Activated naive CD4-positive, alpha-beta T cell treated with Interleukin-2 at 50 U/mL for 16 hours (primary cell): ENCODE measurements around the gene ARSG.
A peak's percentile ranks its signal among the peaks of the same experiment; 100 is the strongest.

Experiments
- DNase-seq: peaks from one replicate; pipeline ENCODE4 v3.0.0-alpha.2; 2020

ARSG gene

DNA sequence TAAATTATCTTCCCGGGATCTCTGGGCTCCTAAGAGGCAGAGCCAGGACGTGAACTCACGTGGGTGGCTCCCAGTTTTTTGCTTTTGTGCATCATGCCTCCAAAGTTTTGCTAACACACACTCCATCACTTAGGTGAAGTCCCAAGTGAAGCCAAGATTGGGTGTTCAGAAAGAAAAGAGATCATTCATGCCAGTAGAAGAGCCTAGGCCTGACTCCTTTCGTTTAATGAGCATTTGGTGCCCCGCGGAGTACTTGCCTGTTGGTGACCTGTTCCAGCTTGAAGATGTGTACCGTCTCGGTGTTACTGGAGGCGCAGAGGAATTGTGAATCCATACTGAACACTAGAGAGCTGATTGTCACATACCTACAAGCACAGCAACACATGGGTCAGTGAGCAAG is 141.9 kb downstream of the ARSG start:
- DNase-seq, result no peak

DNA sequence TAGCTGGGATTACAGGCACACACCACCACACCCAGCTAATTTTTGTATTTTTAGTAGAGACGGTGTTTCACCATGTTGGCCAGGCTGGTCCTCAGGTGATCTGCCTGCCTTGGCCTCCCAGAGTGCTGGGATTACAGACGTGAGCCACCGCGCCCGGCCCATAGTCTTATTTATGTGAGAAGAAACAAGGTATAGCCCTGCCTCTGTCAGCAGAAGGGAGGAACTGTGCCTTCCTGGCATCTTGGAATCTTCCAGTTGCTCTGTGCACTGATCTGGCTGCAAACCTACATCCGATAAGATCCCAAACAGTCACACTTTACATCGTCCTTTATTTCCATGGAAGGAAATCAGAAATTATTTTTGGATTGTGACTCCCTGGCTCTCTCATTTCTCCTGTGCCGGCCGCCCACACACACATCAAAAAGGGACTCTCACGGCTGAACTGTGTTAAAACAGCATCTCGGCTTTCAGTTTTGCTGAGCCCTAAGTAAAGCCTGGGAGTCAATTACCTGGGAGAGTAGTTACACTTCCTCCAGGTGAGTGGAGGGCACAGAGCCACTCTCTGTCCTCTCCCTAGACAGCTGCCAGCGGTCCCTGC is 142.7 kb downstream of the ARSG start:
- DNase-seq, result no peak

DNA sequence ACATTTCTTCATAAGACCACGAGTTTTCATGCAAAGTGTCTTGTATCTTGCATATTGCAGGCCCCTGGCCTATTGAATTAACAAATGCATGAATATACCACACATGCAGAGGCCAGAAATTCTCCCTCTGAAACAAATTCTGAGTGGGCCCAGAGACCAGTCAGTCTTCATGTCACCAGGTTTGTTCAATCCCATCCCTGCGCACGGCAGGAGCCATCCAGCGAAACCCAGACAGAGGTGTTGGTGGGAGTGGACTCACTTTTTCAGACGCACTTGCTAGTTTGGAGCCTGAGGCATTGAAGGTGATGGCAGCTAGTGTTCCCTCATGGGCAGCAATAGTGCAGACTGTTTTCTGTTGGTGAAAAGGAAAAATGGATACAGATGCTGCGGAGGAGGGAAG is 144.1 kb downstream of the ARSG start:
- DNase-seq, result no peak

DNA sequence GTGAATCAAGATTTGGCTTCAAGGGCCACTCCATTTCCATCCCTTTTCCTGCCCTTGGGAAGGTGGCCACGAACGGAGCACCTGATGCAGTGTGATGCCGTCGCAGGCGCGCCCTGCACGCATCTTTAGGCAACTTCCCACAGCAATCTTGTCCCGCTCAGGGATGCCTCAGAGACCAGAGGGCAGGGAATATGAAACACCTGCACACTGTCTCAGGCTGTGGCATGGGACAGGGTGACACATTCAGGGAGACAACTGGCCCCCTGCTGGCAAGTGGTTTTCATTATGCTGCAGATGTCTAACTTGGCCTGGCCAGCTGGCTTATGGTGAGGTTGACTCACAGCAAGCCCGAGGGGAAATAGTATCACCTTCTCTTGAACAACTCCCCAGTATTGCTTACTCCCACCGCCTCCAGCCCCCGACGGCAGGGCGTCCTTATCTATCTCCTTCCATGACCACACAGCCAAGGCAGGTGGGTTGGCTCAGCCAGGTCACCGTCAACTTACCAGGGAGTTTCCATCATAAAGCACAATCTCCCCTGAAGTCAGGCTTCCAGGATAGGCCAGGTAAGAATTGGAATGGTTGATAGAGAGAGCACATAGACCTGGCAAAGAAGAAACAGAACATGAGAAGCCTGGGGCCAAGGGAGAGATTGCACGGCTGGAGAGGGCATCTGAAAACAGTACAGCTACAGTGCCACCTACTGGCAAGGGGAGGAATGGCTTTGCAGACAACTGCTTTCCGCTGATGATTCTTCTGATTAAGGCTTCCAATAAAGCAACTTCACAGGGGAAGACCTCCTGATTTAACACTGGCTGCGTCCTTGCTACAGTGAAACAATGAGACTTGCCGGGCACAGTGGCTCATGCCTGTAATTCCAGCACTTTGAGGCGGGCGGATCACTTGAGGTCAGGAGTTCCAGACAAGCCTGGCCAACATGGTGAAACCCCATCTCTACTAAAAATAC is 144.9 kb downstream of the ARSG start:
- peak; percentile 84 for DNase-seq

DNA sequence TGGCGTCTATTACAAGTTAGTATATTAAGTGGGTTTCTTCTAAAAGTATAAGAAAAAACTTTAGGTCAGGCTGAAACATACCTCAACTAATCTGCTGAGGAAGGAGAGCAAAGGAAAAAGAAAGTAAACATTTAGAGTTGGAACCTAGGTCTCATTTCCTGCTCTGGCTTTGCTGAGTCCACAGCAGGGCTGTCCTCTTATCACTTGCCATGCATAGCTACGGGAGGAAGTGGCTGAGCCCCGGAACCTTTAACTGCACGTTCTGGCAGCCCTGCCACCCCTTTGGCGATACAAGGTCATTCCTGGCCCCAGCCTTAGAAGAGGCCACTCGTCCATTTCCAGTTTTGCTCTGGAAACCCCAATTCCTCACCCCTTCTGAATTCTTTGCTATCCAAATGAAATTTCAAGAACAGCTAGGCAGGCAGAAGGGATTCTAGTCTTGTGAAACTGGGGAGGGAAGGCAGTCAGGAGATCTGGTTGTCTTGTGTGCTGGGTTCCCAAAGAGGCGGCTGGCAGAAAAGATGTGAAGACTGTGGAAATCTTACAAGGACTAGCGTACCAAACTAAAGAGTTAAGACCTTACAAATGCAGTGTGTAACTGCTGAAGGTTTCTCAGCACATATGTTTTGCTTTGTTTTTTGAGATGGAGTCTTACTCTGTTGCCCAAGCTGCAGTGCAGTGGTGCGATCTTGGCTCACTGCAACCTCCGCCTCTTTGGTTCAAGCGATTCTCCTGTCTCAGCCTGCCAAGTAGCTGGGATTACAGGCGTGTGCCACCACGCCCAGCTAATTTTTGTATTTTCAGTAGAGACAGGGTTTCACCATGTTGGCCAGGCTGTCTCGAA is 146.9 kb downstream of the ARSG start:
- peak; percentile 44 for DNase-seq

DNA sequence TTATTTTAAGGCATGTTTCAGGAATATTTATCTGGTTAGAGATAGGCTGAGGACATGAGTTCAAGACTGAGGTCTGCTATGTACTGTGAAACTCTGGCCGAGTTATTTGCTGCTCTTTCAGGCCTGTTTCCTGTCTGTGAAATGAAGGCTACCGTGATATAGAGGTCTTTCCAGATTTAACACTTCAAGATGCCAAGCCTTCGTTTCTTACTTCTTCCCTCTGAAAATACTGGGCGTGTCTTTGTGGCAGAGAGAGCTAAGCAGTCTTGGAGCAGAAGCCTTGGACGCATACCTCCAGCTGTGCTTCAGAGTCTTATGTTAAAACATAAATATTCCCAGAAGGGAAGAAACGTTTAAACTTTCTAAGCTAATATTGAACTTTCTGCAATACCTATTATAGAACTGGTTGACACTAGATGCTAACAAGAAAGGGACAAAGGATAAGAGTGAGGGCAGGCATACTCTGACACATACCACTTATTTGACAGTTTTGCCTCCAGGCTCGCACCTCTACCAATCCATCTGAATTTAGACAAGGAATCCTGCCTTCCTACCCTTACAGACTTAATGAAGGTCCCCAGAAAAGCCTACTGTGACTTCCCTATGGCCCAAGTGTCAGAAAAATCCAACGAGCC is 148.5 kb downstream of the ARSG start:
- no peak for DNase-seq

DNA sequence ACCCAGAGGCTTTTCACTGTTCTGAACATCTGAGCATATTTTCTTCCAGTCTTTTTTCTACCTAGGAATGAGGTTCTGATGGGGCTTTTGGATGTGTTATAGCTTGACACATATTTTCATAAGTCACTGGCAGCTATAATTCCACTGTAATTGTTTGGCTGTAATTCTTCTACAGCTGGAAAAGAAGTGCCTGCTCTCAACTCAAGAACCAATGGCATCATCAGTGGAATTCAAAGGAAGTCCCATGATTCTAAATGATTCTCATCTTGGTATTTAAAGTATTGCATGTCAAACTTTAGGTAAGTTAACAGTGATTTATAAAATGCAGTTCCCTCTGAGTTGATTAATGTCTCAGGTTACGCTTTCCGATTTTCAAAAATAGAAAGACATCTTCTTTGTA is 149.2 kb downstream of the ARSG start:
- no peak for DNase-seq

DNA sequence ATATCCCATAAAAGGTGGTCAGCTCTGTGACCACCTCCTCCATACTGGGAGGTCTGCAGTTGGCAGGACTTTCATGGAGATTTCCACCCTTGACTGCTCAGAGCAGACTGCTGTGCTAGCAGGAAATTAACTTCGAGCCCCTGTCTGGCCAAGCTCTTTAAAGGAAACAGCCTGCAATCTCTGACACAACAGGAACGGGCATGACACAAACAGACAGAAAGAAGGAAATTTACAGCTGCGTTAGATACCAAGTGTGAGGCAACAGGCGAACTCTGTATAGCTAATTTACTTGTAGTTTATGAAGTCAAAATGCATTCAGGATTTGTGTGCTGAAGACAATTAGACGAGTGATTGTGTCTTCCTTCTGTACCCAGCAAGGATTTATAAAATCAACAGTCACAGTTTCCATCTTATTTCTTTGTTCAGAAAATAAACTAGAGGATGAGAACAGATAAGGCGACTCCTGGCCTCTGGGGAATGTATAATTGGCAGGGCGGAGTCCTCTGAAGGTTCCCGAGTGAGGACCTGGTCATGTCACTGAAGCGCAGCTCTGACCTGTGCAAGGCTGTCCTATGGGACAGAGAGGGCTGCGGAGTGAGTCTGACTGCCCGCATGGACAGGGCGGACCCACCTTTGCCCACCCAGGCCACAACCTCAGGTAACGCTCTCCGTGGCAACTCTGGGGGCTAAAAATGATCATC is 149.9 kb downstream of the ARSG start:
- no peak for DNase-seq

DNA sequence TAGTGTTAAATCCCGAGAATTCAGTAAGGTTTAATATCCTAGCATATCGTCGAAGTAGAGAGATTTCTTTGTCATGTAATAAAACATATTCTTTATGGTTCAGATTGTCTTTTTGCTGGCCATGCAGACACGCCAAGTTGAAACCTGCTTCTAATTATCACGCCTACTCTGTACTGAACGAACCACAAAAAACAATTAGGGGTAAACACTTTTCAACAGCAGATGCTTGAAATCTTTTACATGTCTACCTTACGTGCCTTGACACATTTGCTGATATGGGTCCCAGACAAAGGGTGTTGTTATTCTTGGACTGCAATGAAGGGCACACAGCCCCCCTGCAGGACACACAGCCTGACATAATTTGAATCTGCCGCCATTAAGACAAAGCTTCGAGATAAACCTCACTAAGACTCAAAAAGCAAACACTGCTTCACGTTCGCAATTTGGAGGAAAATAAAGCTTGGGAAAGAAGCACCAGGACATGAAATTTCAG is 152.7 kb downstream of the ARSG start:
- no peak for DNase-seq

DNA sequence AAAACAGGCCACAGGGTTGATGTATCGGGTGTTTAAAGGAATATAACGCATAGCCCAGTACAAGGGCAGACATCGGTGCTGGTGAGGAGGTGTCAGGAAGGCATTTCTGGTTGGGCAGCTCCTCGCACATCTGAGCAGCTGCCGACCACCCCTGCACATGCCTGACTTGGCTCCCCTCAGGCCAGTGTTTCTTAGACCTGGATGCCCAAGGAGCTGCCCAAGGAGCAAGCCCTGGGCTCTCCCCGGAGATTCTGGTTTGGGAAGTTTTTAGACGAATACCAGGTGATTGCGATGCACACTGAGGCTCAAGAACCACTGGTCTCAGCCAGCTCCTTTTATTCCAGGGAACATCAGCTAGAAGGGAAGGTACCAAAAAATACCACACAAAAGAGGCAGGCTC is 154.4 kb downstream of the ARSG start:
- DNase-seq, result no peak

DNA sequence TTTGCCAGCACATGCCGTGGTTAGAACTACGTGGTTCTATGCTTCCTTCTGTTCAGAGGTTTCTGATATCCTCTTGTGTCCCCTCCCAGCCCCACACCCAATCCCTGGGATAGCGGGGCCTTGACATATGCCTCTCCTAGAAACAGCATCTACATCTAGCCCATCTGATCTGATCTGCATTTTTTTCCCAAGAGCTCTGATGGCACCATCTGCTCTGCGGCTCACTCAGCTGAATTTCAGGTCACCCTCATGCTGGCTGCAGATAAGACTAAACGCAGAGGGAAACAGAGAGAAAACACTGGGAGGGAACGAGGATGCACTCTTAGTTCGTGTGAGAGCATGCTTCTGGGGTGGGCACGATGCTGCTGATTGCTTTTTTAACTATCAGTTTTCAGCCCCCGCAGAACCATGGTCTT is 155.3 kb downstream of the ARSG start:
- DNase-seq, result no peak

DNA sequence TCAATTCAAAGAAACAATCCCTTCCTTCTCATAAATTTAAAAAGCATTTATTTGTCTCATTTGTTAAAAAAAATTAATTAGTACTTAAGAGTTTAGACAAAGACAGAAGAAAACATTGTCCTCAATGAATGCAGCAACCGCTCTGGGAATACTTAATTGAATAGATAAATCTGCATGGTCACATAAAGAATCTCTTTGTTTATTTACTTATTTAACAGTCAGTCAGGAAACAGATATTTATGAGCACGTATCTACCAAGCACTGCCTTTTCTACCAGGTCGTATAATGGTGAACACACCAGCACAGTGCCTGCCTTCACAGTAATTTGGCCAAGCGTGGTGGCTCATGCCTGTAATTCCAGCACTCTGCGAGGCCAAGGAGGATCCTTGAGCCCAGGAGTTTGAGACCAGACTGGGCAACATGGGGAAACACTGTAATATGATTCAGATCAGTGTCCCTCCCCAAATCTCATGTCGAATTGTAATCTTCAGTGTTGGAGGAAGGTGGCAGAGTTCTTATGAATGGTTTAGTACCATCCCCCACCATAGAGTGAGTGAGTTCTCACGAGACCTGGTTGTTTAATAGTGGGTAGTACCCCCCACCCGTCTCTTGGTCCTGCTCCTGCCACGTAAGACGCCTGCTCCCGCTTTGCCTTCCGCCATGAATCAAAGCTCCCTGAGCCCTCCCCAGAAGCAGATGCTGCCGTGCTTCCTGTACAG is 157.9 kb downstream of the ARSG start:
- DNase-seq, result no peak

DNA sequence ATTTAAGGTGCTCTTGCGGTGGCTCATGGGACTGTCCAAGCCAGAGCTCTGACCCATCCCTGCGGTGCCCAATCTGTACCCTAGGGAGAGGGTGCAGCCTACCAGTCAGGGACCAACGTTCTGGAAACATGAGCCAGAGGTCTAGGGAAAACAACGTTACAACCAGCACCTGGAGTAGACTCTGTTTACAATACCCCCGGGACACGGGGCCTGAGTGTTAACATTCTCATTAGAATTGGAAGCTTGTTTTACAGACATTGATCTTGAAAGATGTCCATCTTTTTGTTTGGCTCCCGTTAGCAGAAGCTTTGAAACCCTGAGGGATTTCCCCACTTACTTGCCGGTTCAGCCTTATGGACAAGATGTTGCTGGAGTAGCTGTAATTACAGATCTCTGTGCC is 159.1 kb downstream of the ARSG start:
- no peak for DNase-seq

DNA sequence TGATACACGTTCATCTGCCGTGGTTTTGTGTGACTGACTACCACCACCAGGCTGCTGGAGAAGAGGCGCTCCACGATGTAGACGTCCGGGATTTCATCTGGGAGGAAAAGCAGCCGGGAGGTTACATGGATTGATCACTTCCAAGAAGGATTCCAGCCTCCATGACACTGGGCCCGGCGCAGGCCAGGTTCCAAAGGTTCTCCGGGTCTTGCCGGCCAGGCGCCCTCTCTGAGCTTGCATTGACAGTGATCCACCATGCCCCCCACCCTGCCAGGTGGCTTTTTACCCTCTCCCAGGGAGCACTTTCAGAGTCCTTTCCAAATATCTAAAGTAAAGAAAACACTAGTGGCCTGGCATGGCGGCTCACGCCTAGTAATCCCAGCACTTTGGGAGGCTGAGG is 159.5 kb downstream of the ARSG start:
- DNase-seq, result no peak

DNA sequence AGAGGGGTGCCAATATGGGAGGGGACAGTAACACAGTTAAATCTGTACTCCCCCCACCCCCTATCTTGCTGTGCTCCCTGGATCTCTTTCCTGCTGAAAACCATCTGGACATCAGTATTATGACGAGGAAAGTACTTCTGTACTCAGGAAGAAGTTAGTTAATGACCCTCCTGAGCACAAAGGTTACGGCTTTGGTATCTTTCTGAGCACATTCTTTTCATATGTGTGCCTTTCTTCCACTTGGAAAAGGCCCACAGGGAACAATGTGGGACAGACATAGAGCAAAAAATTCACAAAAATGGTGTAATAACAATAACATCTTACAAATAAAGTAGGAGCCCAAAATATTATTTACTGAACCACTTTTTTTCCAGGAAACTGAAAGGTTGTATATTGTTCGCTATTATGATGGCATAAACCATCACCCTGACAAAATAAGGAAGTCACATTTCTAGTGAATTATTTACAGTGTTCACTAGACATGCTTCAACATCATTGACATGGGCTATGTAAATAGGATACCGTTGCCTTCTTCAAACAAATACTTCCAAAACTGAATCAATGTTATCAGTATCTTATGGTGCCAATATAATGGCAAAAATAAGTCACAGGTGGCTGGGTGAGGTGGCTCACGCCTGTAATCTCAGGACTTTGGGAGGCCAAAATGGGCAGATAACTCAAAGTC is 160.5 kb downstream of the ARSG start:
- no peak for DNase-seq

DNA sequence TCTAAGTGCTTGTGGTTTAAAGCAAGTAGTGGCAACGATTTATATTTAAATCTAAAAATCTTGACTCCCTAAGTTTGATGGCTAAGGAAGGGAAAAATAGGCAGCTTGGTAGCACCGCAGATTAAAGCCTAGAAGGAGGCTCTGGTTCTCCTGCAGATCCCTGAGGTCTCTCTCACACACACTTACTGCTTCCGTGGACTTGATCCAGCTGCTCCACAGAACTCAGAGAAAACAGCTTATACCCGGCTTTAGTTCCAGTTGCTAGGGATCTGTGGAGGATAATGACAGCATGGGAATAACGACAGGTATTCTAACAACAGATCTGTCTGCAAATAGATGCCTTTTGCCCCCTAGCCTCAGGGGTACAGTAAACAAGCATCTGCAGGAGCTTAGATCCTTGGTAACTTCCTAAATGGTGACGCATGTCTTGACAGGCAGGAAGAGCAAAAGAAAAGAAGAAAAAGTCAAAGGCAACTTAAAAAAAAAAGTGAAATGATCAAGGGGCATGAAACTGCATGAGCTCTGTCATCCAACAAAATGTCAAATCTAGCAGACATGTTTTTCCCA is 161.5 kb downstream of the ARSG start:
- DNase-seq, result no peak

DNA sequence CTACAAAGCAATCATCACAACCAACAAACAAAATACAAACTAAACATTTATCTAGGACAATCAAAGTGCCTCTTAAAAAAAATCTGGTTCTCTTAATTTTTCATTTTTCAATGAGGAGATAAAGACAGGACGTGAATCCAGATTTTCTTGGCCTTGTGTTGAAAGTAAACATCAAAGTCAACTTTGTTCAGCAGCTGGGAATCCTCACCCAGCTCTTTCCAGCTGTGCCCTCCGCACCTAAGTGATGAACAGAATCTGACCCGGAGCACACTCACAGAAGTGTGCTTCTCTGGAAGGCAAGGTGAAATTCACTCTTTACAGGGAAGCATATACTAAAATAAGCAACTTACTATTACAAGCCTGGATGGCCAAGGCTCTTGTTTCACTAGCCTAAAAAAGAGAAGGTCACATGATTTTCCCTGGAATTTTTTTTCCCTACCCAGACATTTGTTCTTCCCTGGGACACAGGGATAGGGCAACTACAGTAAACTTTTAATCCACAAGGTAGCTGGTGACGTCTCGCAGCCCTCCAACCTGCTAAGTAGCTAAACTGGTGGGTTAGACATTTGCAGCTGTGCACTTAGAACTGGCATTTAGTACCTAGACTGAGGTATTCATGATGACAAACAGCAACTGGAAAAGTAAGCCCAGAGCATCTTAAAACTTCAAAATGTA is 162.8 kb downstream of the ARSG start:
- no peak for DNase-seq

DNA sequence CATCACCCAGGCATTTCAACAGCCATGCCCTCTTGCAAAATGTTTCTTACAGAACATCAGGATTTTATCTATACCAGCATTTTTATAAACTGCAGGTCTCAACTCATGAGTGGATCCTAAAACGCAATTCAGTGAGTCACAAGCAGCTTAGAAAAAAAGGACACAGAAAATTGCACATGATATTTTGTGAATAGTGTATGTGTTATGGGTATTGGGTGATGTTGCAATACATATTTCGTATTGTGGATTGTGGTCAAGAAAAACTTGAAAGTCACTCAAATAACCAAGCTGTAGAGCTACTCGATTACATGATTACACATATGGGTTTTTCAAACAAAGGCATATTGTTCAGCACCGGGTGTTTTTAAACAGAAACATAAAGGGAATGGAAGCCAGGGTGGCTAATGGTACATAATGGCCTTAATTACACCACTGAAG is 164.6 kb downstream of the ARSG start:
- no peak for DNase-seq

DNA sequence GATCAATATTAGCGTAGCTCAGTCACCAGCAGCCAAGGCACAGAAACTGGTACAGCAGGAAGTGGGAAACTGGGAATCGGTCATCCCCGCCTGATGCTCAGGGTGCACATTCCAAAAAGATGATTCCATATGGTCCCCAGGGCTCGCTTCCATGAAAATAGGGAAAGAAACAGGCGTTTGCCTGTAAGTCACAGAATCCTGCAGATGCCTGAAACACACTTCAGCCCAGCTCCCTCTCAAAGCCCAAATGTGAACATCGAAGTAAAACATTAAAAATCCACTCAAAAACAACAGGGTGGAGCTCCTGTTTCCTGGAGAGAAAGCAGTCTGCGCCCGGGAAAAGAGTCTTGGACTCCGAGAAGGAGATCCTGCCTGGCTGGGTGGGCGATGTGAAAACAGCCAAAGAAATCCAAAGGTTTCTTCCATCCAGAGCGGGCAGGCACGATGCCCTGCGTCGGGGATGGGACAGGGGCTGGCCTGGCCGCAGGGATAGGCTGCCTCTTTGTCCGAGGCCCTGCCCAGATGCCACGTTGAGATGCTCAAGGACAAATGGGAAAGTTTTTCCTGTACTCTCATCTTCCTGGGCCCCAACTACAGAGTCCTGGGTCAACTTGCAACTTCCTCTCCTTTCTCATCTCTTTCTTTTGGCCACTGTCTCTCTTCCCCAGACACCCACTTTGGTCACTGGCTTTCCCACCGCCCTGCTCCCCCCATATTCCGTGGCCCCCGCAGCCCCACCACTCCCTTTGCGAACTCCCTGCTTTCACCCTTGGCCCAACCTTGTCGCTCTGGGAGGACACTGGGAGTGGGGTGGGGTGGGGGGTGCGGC is 165.3 kb downstream of the ARSG start:
- DNase-seq, result no peak
